Esophagus muscularis mucosa (tissue), 3 donors: ENCODE data around the gene ITPRIPL1.

Source experiments
- CTCF ChIP-seq, 3 experiments: fragments of 200-600 bp in 2 of 3; fragments of 450-650 bp in 1 of 3; sonication (generic) in 2 of 3; IDR thresholded peaks; one replicate each; pipeline ENCODE4 v1.5.1; 2017 to 2019; ENCODE audit warnings: antibody characterized with exemption in 3 of 3, mild to moderate bottlenecking in 2 of 3, moderate library complexity in 1 of 3
- POLR2A ChIP-seq: fragments of 450-650 bp; IDR thresholded peaks from one replicate; pipeline ENCODE4 v1.6.1; 2017; ENCODE audit warnings: antibody characterized with exemption, moderate library complexity, mild to moderate bottlenecking, low read depth
- POLR2AphosphoS5 ChIP-seq, 2 donors: sonication (generic); formaldehyde crosslinking; IDR thresholded peaks; one replicate each; pipeline ENCODE4 v1.6.1; 2017; ENCODE audit warnings: antibody characterized with exemption in 2 of 2

- TF ChIP-seq CTCF (IDR thresholded peaks at IDR 0.05) (no peak), POLR2A (no peak), POLR2AphosphoS5 (IDR thresholded peaks at IDR 0.05) (no peak)
Measured at GRCh38 chr2:96353032-96353561, 28.0 kb downstream of the ITPRIPL1 start.
